PC-9 (cell line): ENCODE data around the gene NRBP1.

Experiments
- EZH2 ChIP-seq: fragments of 200-600 bp; sonication (generic); IDR thresholded peaks from 2 replicates; pipeline ENCODE4 v1.8.0; 2017; ENCODE audit warnings: antibody characterized with exemption, low read depth
- TF ChIP-seq, protein P1 (sequence below): fragments of 200-600 bp; sonication (generic); conservative IDR thresholded peaks from 2 replicates; pipeline ENCODE4 v1.6.1; 2017; ENCODE audit warnings: mixed run types, antibody characterized with exemption, mild to moderate bottlenecking, moderate library complexity

DNA sequence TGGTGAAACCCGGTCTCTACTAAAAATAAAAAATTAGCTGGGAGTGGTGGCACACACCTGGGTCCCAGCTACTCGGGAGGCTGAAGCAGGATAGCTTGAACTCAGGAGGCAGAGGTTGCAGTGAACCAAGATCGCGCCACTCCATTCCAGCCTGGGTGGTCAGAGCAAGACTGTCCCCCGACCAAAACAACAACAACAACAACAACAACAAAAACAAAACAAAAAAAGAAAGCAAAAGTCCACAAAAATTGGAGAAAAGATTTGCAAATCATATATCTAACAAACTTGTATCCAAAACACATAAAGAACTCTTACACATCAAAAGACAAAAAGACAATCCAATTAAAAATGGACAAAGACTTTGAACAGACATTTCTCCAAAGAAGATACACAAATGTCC, 29.5 kb upstream of the NRBP1 start:
- TF ChIP-seq, protein P1, sequence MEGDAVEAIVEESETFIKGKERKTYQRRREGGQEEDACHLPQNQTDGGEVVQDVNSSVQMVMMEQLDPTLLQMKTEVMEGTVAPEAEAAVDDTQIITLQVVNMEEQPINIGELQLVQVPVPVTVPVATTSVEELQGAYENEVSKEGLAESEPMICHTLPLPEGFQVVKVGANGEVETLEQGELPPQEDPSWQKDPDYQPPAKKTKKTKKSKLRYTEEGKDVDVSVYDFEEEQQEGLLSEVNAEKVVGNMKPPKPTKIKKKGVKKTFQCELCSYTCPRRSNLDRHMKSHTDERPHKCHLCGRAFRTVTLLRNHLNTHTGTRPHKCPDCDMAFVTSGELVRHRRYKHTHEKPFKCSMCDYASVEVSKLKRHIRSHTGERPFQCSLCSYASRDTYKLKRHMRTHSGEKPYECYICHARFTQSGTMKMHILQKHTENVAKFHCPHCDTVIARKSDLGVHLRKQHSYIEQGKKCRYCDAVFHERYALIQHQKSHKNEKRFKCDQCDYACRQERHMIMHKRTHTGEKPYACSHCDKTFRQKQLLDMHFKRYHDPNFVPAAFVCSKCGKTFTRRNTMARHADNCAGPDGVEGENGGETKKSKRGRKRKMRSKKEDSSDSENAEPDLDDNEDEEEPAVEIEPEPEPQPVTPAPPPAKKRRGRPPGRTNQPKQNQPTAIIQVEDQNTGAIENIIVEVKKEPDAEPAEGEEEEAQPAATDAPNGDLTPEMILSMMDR: no peak
- TF ChIP-seq EZH2: no peak
